ENCODE measurements around the gene POMP. TPM values are rescaled to one million over a fixed set of nuclear protein-coding genes. Genes with fewer than 3 reads are reported as not detected.
"Not testable (repeated sequence)": the region's sequence is repeated elsewhere in the genome, so short reads cannot be mapped to it uniquely, and the experiment has no call there.

The POMP gene
- total RNA-seq, 1 donor from 2014 or later, result 69.4 TPM

DNA sequence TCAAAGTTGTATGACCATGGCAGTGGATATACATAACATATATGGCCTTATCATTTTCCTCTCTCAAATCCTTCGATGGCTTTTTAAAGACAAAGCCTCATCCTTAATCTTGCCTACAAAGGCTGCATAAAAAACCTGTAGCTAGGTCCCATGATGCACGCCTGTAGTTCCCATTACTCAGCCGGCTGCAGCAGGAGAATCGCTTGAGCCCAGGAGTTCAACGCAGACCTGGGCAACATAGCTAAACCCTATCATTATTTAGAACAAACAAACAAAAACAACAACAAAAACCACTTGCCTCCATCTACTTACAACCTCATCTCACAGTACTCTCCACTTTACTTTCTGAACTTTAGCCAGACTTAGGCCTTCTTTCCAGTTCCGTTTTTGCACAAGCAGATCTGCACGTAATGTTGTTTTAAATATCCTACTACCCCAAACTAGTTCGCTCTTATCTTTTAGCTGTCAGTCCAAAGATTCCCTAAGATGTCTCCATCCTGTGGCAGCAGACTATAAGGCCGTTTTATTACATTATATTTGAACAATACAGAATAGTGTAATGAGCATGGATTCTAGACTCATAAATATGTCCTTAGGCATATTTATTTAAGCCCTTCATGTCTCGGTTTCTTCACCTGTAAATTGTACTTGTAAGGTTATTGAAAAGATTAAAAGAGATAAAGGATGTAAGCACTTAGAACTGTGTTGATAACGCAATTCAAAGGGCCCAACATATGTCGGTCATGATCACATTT is 969 bp upstream of the POMP start:
- Histone ChIP-seq H3K4me3 (ENCODE audit: low read length in 3 of 3) (peak overlapping the region; percentile 87 to 98 (median 96)), H3K9me3 (ENCODE audit: control insufficient read depth in 3 of 3, low read length in 3 of 3) (no peaks in the 10 kb centered on the region), H3K27me3 (ENCODE audit: control insufficient read depth in 3 of 3, insufficient read depth in 3 of 3, low read length in 3 of 3) (no peaks in the 10 kb centered on the region), H3K36me3 (ENCODE audit: control insufficient read depth in 3 of 3, insufficient read depth in 3 of 3, low read length in 3 of 3) (peaks cover 2 to 10% (median 7%) of the 10 kb centered on the region in 3 donors), H3K9ac (ENCODE audit: low read depth in 1 of 3, low read length in 3 of 3) (peak overlapping the region; percentile 92 to 97 (median 93)), H3K4me1 (ENCODE audit: control insufficient read depth in 3 of 3, insufficient read depth in 3 of 3, low read length in 3 of 3) (peaks cover 21 to 31% (median 30%) of the 10 kb centered on the region in 3 donors), H3K27ac (ENCODE audit: low read depth, low read length) (peak overlapping the region; percentile 97)

DNA sequence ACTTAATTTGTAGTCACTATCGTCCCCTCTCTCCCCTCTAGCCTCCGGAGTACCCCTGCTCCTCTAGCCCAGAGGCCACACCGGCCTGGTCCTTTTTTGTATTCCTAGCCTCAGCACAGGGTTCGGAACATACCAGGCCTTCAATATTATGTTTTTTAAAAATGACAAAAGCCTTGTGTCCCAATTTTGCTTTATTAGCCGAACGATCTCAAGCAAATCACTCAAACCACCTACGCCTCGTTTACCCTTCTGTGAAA is 463 bp upstream of the POMP start:
- H3K4me1 ChIP-seq (ENCODE audit: control insufficient read depth in 3 of 3, insufficient read depth in 3 of 3, low read length in 3 of 3), result peaks cover 21 to 31% (median 30%) of the 10 kb centered on the region in 3 donors
- peak overlapping the region; percentile 87 to 98 (median 96) for H3K4me3 ChIP-seq (ENCODE audit: low read length in 3 of 3)
- H3K36me3 ChIP-seq (ENCODE audit: control insufficient read depth in 3 of 3, insufficient read depth in 3 of 3, low read length in 3 of 3), result peaks cover 2 to 12% (median 10%) of the 10 kb centered on the region in 3 donors
- peak overlapping the region; percentile 92 to 97 (median 93) for H3K9ac ChIP-seq (ENCODE audit: low read depth in 1 of 3, low read length in 3 of 3)
- H3K9me3 ChIP-seq (ENCODE audit: control insufficient read depth in 3 of 3, low read length in 3 of 3), result no peaks in the 10 kb centered on the region
- no peaks in the 10 kb centered on the region for H3K27me3 ChIP-seq (ENCODE audit: control insufficient read depth in 3 of 3, insufficient read depth in 3 of 3, low read length in 3 of 3)
- peak overlapping the region; percentile 97 for H3K27ac ChIP-seq (ENCODE audit: low read depth, low read length)

DNA sequence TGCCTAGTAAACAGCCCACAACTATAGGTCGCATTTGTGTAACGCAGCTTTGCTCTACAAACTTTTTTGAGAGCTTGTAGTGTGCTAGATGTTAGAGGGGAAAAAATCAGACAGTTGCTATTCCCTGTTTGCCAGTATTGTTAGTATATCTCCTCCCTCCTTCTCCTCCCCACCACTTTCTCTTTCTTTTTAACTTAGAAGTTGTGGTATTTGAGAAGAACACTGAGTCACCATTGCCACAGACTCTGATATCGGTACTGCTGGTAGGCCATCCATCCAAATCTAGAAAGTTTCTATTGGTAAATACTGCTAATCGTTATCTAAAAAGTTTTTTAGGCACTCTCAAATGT is 666 bp downstream of the POMP start:
- Histone ChIP-seq H3K27ac (ENCODE audit: low read depth, low read length) (peak overlapping the region; percentile 97), H3K4me1 (ENCODE audit: control insufficient read depth in 3 of 3, insufficient read depth in 3 of 3, low read length in 3 of 3) (peaks cover 21 to 31% (median 30%) of the 10 kb centered on the region in 3 donors), H3K4me3 (ENCODE audit: low read length in 3 of 3) (peak overlapping the region; percentile 87 to 98 (median 96)), H3K36me3 (ENCODE audit: control insufficient read depth in 3 of 3, insufficient read depth in 3 of 3, low read length in 3 of 3) (peaks cover 2 to 19% (median 14%) of the 10 kb centered on the region in 3 donors), H3K9ac (ENCODE audit: low read depth in 1 of 3, low read length in 3 of 3) (peak overlapping the region; percentile 92 to 97 (median 93)), H3K27me3 (ENCODE audit: control insufficient read depth in 3 of 3, insufficient read depth in 3 of 3, low read length in 3 of 3) (no peaks in the 10 kb centered on the region), H3K9me3 (ENCODE audit: control insufficient read depth in 3 of 3, low read length in 3 of 3) (no peaks in the 10 kb centered on the region)

DNA sequence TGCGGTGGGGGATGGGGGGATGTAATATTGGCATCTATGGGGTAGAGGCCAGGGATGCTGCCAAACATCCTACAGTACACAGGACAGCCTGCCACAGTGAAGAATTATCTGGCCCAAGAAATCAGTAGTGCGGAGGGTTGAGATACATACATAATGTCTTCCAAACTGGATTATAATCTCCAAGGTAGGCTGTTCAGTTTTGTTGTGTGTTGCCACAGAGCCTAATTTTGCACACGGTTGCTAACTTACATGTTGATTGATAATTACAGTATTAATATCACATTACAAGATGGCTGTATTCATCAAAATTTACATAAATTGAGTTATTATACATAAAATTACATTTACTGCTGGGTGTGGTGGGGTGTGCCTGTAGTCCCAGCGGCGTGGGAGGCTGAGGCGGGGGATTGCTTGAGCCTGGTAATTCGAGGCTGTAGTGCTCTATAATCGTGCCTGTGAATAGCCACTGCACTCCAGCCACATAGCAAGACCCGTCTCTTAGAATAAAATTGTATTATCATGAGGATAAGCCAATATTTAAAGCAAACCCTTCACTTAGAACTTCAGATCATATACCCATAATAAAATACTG is 8.1 kb downstream of the POMP start:
- Histone ChIP-seq H3K27ac (ENCODE audit: low read depth, low read length) (no peak overlapping the region), H3K27me3 (ENCODE audit: control insufficient read depth in 3 of 3, insufficient read depth in 3 of 3, low read length in 3 of 3) (no peaks in the 10 kb centered on the region), H3K9me3 (ENCODE audit: control insufficient read depth in 3 of 3, low read length in 3 of 3) (no peaks in the 10 kb centered on the region), H3K9ac (ENCODE audit: low read depth in 1 of 3, low read length in 3 of 3) (no peak overlapping the region), H3K36me3 (ENCODE audit: control insufficient read depth in 3 of 3, insufficient read depth in 3 of 3, low read length in 3 of 3) (peaks cover 38 to 75% (median 66%) of the 10 kb centered on the region in 3 donors), H3K4me3 (ENCODE audit: low read length in 3 of 3) (no peak overlapping the region), H3K4me1 (ENCODE audit: control insufficient read depth in 3 of 3, insufficient read depth in 3 of 3, low read length in 3 of 3) (no peaks in the 10 kb centered on the region)

DNA sequence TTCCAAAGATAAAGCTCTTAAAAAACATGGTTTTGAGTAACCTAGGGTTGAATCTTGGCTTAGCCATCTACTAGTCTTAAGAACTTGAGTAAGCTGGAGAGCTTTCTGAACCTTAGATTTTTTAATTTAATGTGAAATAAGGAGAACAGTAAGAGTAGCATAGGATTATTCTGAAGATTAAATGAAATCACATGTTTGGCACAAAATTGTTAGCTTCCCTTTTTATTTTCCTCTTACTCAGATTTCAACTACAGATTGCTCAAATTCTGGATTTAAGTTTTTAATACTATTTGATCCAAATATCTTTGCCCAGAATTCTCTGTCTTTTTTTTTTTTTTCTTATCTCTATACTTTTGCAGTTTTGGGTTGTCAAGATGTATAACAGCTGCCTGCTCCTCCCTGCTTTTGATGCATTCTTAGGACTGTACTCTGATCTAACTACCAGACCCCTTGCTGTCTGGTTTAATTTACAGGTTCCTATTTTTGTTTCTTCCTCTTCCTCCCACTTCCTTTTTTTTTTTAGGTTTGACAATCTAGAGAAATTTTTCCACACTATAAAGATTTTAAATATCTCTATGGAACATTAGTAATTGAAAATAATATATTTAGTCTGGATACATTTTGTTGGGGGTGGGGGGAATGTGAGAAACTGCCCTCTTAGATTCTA is 12.3 kb downstream of the POMP start:
- Histone ChIP-seq H3K27ac (ENCODE audit: low read depth, low read length) (no peak overlapping the region), H3K9ac (ENCODE audit: low read depth in 1 of 3, low read length in 3 of 3) (no peak overlapping the region), H3K9me3 (ENCODE audit: control insufficient read depth in 3 of 3, low read length in 3 of 3) (no peaks in the 10 kb centered on the region), H3K4me1 (ENCODE audit: control insufficient read depth in 3 of 3, insufficient read depth in 3 of 3, low read length in 3 of 3) (no peaks in the 10 kb centered on the region), H3K36me3 (ENCODE audit: control insufficient read depth in 3 of 3, insufficient read depth in 3 of 3, low read length in 3 of 3) (peaks cover 55 to 71% (median 67%) of the 10 kb centered on the region in 3 donors), H3K4me3 (ENCODE audit: low read length in 3 of 3) (no peak overlapping the region), H3K27me3 (ENCODE audit: control insufficient read depth in 3 of 3, insufficient read depth in 3 of 3, low read length in 3 of 3) (no peaks in the 10 kb centered on the region)

DNA sequence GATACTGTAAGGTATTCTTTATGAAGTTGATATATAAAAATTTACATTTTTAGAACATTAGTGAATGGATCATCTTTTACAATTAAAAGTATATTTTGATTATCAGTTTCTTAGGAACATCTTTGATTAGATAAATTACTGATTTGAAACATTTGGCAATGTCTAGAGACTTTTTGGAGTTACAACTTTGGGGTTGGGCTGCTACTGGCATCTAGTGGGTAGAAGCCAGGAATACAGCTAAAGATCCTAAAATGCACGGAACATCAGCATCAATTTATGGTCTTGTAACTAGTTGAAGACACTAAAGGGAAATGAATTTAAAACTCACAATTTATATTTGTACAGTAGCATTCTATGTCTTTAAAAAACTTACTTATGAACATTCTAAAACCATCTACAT is 19.9 kb downstream of the POMP start:
- Histone ChIP-seq H3K36me3 (ENCODE audit: control insufficient read depth in 3 of 3, insufficient read depth in 3 of 3, low read length in 3 of 3) (peaks cover 26 to 47% (median 43%) of the 10 kb centered on the region in 3 donors), H3K9ac (ENCODE audit: low read depth in 1 of 3, low read length in 3 of 3) (no peak overlapping the region), H3K27me3 (ENCODE audit: control insufficient read depth in 3 of 3, insufficient read depth in 3 of 3, low read length in 3 of 3) (no peaks in the 10 kb centered on the region), H3K4me1 (ENCODE audit: control insufficient read depth in 3 of 3, insufficient read depth in 3 of 3, low read length in 3 of 3) (no peaks in the 10 kb centered on the region), H3K4me3 (ENCODE audit: low read length in 3 of 3) (no peak overlapping the region), H3K9me3 (ENCODE audit: control insufficient read depth in 3 of 3, low read length in 3 of 3) (no peaks in the 10 kb centered on the region), H3K27ac (ENCODE audit: low read depth, low read length) (no peak overlapping the region)

DNA sequence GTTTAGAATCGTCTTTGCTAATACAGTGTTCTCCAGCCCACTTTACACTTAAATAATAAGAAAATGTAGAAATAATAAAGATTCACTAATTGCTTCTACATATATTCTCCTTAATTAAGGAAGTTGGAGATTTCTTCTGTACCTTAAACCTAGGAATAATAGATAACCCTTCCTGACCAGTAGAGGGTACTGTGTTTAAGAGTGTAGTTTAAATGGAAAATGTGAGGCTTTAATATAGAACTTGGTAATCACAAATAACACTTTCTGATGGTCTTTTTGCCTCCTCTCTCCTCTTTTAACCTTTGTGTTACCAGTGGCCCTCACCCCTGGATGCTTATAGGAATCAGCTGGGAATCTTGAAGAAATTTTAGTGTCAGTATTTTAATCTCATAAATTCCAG is 20.7 kb downstream of the POMP start:
- no peaks in the 10 kb centered on the region for H3K4me1 ChIP-seq (ENCODE audit: control insufficient read depth in 3 of 3, insufficient read depth in 3 of 3, low read length in 3 of 3)
- no peak overlapping the region for H3K9ac ChIP-seq (ENCODE audit: low read depth in 1 of 3, low read length in 3 of 3)
- H3K27ac ChIP-seq (ENCODE audit: low read depth, low read length), result no peak overlapping the region
- H3K4me3 ChIP-seq (ENCODE audit: low read length in 3 of 3), result no peak overlapping the region
- no peaks in the 10 kb centered on the region for H3K9me3 ChIP-seq (ENCODE audit: control insufficient read depth in 3 of 3, low read length in 3 of 3)
- no peaks in the 10 kb centered on the region for H3K27me3 ChIP-seq (ENCODE audit: control insufficient read depth in 3 of 3, insufficient read depth in 3 of 3, low read length in 3 of 3)
- H3K36me3 ChIP-seq (ENCODE audit: control insufficient read depth in 3 of 3, insufficient read depth in 3 of 3, low read length in 3 of 3), result peaks cover 19 to 39% (median 35%) of the 10 kb centered on the region in 3 donors

DNA sequence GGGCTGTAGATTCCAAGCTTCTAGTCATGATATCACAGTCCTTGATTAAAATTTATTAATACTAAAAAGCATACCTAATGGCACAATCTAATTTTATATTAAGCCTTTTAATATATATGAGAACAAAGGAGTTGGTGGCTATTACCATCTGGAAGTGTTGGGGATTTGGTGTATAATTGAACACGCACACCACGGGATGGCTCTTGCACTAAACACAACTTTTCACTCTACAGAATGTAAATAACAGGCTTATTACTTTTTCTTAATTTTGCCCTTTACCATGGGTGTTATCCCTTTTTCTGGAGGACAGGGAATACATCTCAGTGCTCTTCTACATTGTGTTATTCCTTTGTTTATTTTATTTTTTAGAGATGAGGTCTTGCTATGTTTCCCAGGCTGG is 21.6 kb downstream of the POMP start:
- Histone ChIP-seq H3K9ac (ENCODE audit: low read depth in 1 of 3, low read length in 3 of 3) (no peak overlapping the region), H3K36me3 (ENCODE audit: control insufficient read depth in 3 of 3, insufficient read depth in 3 of 3, low read length in 3 of 3) (peaks cover 14 to 37% (median 30%) of the 10 kb centered on the region in 3 donors), H3K27me3 (ENCODE audit: control insufficient read depth in 3 of 3, insufficient read depth in 3 of 3, low read length in 3 of 3) (no peaks in the 10 kb centered on the region), H3K4me1 (ENCODE audit: control insufficient read depth in 3 of 3, insufficient read depth in 3 of 3, low read length in 3 of 3) (no peaks in the 10 kb centered on the region), H3K4me3 (ENCODE audit: low read length in 3 of 3) (no peak overlapping the region), H3K9me3 (ENCODE audit: control insufficient read depth in 3 of 3, low read length in 3 of 3) (no peaks in the 10 kb centered on the region), H3K27ac (ENCODE audit: low read depth, low read length) (no peak overlapping the region)

DNA sequence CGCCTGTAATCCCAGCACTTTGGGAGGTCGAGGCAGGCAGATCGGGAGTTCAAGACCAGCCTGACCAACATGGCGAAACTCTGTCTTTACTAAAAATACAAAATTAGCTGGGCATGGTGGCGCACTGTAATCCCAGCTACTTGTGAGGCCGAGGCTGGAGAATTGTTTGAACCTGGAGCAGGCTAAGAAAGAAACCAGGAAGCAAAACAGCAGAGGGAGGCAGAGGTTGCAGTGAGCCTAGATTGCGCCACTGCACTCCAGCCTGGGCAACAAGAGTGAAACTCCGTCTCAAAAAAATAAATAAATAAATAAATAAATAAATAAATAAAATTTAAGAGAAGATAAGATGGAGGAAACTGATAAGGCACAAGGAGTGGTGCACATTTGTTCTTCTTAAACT is 24.2 kb downstream of the POMP start:
- not testable (repeated sequence) for H3K4me1 ChIP-seq (ENCODE audit: control insufficient read depth in 3 of 3, insufficient read depth in 3 of 3, low read length in 3 of 3); H3K27ac ChIP-seq (ENCODE audit: low read depth, low read length); H3K27me3 ChIP-seq (ENCODE audit: control insufficient read depth in 3 of 3, insufficient read depth in 3 of 3, low read length in 3 of 3); H3K9me3 ChIP-seq (ENCODE audit: control insufficient read depth in 3 of 3, low read length in 3 of 3); H3K4me3 ChIP-seq (ENCODE audit: low read length in 3 of 3); H3K9ac ChIP-seq (ENCODE audit: low read depth in 1 of 3, low read length in 3 of 3)
- peaks cover 7 to 19% (median 13%) of the 10 kb centered on the region in 3 donors for H3K36me3 ChIP-seq (ENCODE audit: control insufficient read depth in 3 of 3, insufficient read depth in 3 of 3, low read length in 3 of 3)

DNA sequence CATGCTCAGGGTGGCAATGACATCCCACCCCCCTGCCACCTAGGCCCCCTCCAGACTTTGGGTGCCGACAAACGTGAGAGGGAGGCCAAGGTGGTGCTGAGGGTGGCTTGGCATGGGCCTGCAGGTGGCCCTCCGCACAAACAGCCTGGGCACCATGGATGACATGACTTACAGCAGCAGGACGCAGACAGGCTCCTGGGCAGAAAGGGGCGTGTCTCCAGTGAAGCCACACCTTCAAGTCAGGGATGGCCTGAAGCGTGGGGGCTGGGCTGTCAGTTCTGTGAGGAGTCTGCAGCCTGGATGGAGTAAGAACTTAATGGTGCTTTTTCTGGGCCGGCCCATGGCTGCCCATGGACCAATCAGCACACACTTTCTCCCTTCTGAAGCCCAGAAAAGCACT is 25.3 kb downstream of the POMP start:
- Histone ChIP-seq H3K27me3 (ENCODE audit: control insufficient read depth in 3 of 3, insufficient read depth in 3 of 3, low read length in 3 of 3) (no peaks in the 10 kb centered on the region), H3K9ac (ENCODE audit: low read depth in 1 of 3, low read length in 3 of 3) (no peak overlapping the region), H3K4me1 (ENCODE audit: control insufficient read depth in 3 of 3, insufficient read depth in 3 of 3, low read length in 3 of 3) (no peaks in the 10 kb centered on the region)

More for the DNA sequence above, 25.3 kb downstream of the POMP start:
- no peak overlapping the region for H3K27ac ChIP-seq (ENCODE audit: low read depth, low read length)
- H3K9me3 ChIP-seq (ENCODE audit: control insufficient read depth in 3 of 3, low read length in 3 of 3), result peaks cover 0 to 3% (median 2%) of the 10 kb centered on the region in 3 donors
- no peak overlapping the region for H3K4me3 ChIP-seq (ENCODE audit: low read length in 3 of 3)
- peaks cover 2 to 11% (median 5%) of the 10 kb centered on the region in 3 donors for H3K36me3 ChIP-seq (ENCODE audit: control insufficient read depth in 3 of 3, insufficient read depth in 3 of 3, low read length in 3 of 3)
